HG03135 (cell line): Measurements from ENCODE around the gene STAB2.

Source experiments
- ATAC-seq: cut with Tn5 transposase; IDR thresholded peaks from one replicate; pipeline ENCODE4 v1.9.1; 2021; ENCODE audit warnings: mild to moderate bottlenecking, moderate library complexity; ENCODE audit not compliant: unreplicated experiment

The STAB2 gene

GRCh38 chr12:103779410-103780092 is 192.5 kb downstream of the STAB2 start:
- ATAC-seq: no peak

GRCh38 chr12:103780093-103780440 is 193.0 kb downstream of the STAB2 start:
- ATAC-seq: no peak

- no peak for ATAC-seq
Measured at GRCh38 chr12:103780992-103781391, 193.9 kb downstream of the STAB2 start.

- ATAC-seq: no peak
Measured at GRCh38 chr12:103782399-103782798, 195.3 kb downstream of the STAB2 start.

GRCh38 chr12:103783744-103784664 is 196.9 kb downstream of the STAB2 start:
- ATAC-seq: no peak

GRCh38 chr12:103785243-103786031 is 198.4 kb downstream of the STAB2 start:
- ATAC-seq: no peak

- ATAC-seq: no peak
Measured at GRCh38 chr12:103786201-103786600, 199.1 kb downstream of the STAB2 start.

GRCh38 chr12:103791350-103791920 is 204.4 kb downstream of the STAB2 start:
- ATAC-seq: no peak

GRCh38 chr12:103793046-103793445 is 206.0 kb downstream of the STAB2 start:
- ATAC-seq: no peak

- ATAC-seq: no peak
Measured at GRCh38 chr12:103793512-103794045, 206.5 kb downstream of the STAB2 start.

- ATAC-seq: no peak
Measured at GRCh38 chr12:103794309-103795213, 207.5 kb downstream of the STAB2 start.

- ATAC-seq: no peak
Measured at GRCh38 chr12:103798586-103798985, 211.5 kb downstream of the STAB2 start.

GRCh38 chr12:103799504-103799856 is 212.4 kb downstream of the STAB2 start:
- ATAC-seq: no peak

- no peak for ATAC-seq
Measured at GRCh38 chr12:103799857-103800771, 213.0 kb downstream of the STAB2 start.

GRCh38 chr12:103801709-103802585 is 214.9 kb downstream of the STAB2 start:
- ATAC-seq: no peak

- ATAC-seq: no peak
Measured at GRCh38 chr12:103802586-103802886, 215.5 kb downstream of the STAB2 start.

- ATAC-seq: no peak
Measured at GRCh38 chr12:103803847-103804246, 216.8 kb downstream of the STAB2 start.
